Nephron progenitor cell (in vitro differentiated cells): ENCODE data around the gene FLNC.

ENCODE experiments used
- DNase-seq: peaks from one replicate; pipeline ENCODE4 v3.0.0; 2021
- H3K27ac Mint-ChIP-seq: 2 replicates; pipeline ENCODE4 v1.8.0; 2021; ENCODE audit warnings: mild to moderate bottlenecking, moderate library complexity, mixed read lengths
- H3K27me3 Mint-ChIP-seq: 2 replicates; pipeline ENCODE4 v1.8.0; 2021; ENCODE audit warnings: mild to moderate bottlenecking, low read depth, mixed read lengths; ENCODE audit not compliant: poor library complexity
- H3K36me3 Mint-ChIP-seq: 2 replicates; pipeline ENCODE4 v1.8.0; 2021; ENCODE audit warnings: low read depth, mixed read lengths
- H3K4me1 Mint-ChIP-seq: 2 replicates; pipeline ENCODE4 v1.8.0; 2021; ENCODE audit warnings: mixed read lengths
- H3K4me3 Mint-ChIP-seq: 2 replicates; pipeline ENCODE4 v1.8.0; 2021; ENCODE audit warnings: mild to moderate bottlenecking, moderate library complexity, mixed read lengths
- H3K9me3 Mint-ChIP-seq: 2 replicates; pipeline ENCODE4 v1.8.0; 2021; ENCODE audit warnings: mild to moderate bottlenecking, moderate library complexity, mixed read lengths
- TF ChIP-seq, protein P1 (sequence below): fragments of 200-600 bp; sonication (generic); IDR thresholded peaks from 2 replicates; pipeline ENCODE4 v1.5.0; 2021; ENCODE audit warnings: antibody characterized with exemption

The FLNC gene

DNA sequence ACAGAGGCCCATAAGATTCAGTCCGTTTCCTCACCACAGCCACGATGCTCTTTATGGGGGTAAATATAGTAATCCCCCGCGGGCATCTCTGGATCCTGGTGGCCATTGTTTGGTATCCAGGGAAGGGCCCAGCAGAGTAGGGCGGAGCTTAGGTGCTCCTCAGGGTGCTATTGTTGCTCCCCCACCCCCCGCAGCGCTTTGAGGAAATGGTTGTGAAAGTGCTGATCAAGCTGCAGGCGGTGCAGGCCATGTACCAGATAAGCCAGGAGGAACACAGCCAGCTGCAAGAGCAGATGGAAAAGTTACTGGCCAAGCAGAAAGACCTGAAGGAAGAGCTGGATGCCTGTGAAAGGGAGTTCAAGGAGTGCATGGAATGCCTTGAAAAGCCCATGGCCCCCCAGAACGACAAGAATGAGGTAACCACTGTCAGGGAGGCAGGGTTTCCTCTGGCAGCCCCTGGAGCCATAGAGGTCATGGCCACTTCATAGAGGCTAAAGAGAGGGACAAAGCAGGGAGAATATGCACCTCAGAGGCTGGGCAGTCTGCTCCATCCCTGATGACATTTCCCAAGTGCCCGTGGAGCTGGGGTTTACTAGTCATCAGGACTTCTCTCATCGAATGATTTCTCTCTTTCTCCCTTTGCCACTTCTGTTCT, 17.6 kb upstream of the FLNC start:
- Mint-ChIP-seq H3K4me1 (peaks cover 5% of the 10 kb centered on the region), H3K27ac (no peak overlapping the region), H3K9me3 (no peaks in the 10 kb centered on the region), H3K4me3 (no peak overlapping the region), H3K36me3 (peaks cover 28% of the 10 kb centered on the region), H3K27me3 (peaks cover 3% of the 10 kb centered on the region)
- no peak for DNase-seq
- TF ChIP-seq, protein P1, sequence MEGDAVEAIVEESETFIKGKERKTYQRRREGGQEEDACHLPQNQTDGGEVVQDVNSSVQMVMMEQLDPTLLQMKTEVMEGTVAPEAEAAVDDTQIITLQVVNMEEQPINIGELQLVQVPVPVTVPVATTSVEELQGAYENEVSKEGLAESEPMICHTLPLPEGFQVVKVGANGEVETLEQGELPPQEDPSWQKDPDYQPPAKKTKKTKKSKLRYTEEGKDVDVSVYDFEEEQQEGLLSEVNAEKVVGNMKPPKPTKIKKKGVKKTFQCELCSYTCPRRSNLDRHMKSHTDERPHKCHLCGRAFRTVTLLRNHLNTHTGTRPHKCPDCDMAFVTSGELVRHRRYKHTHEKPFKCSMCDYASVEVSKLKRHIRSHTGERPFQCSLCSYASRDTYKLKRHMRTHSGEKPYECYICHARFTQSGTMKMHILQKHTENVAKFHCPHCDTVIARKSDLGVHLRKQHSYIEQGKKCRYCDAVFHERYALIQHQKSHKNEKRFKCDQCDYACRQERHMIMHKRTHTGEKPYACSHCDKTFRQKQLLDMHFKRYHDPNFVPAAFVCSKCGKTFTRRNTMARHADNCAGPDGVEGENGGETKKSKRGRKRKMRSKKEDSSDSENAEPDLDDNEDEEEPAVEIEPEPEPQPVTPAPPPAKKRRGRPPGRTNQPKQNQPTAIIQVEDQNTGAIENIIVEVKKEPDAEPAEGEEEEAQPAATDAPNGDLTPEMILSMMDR, result no peak

DNA sequence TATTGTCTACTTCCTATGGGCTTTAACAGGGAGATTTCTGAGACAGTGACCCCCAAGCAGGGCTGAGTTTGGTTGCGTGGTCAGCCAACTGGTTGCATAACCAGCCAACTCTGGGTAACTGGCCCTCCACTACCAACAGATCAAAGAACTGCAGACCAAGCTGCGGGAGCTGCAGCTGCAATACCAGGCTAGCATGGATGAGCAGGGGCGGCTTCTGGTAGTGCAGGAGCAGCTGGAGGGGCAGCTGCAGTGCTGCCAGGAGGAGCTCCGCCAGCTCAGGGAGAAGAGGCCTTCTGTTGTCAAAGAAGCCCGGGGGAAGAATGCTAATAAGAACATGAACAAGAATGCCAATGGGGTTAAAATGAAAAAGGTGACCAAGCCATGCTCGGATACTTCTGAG, 15.7 kb upstream of the FLNC start:
- no peak for DNase-seq
- TF ChIP-seq, protein P1, result no peak
- peaks cover 3% of the 10 kb centered on the region for H3K27me3 Mint-ChIP-seq

DNA sequence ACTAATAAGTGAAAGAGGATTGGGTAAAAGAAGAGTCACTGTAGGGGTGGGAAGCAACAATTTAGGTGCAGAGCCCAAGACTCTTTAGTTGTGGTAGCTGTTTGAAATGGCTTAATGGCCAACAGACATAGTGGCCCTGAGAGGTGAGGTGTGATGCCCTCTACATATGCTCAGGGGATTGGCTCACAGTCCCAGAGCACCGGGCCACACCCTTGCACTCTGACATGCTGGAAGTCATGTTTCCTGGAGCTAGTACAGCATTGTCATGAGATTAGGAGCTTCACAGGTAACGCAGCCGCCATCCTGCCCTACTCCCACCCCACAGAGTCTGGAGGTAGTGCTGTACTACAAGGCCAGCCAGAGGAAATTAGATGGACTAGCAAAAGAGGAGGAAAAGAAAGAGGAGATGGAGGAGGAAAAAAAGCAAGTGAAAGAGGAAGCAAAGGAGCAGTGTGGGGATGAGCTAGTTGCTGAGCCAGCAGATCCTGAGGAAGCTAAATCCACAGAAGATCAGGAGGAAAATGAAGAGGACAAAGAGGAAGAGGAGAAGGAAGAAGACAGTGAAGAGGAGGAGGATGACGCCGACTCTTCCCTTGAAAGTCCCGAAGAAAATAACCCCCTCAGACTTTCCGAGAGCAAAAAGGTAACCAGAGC, 14.8 kb upstream of the FLNC start:
- Mint-ChIP-seq H3K4me3 (no peak overlapping the region), H3K4me1 (peaks cover 10% of the 10 kb centered on the region), H3K27ac (peak overlapping the region; percentile 42), H3K9me3 (no peaks in the 10 kb centered on the region), H3K36me3 (peaks cover 16% of the 10 kb centered on the region), H3K27me3 (peaks cover 3% of the 10 kb centered on the region)
- no peak for DNase-seq
- TF ChIP-seq, protein P1, result no peak

More for the DNA sequence above, 15.7 kb upstream of the FLNC start:
- no peaks in the 10 kb centered on the region for H3K9me3 Mint-ChIP-seq
- H3K27ac Mint-ChIP-seq, result no peak overlapping the region
- H3K4me3 Mint-ChIP-seq, result no peak overlapping the region
- H3K4me1 Mint-ChIP-seq, result peaks cover 10% of the 10 kb centered on the region
- H3K36me3 Mint-ChIP-seq, result peaks cover 21% of the 10 kb centered on the region

DNA sequence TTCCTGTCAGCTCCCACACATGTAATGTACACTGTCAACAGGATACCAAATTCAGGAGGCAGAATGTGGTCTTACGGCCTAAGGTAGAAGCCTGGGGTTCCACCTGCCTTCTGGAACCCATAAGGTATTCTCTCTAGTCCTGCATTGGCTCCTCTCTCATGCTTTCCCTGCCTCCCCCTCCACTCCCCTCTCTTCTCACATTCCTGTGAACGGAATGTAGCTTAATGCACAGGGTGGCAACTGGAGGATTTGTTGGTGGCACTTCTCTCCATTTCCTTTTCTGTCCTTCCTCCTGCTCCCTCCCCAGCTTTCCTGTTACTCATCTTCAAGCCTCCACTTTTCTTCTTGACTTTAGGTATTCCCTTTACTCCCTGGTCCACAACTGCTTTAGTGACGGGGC, 11.5 kb upstream of the FLNC start:
- TF ChIP-seq, protein P1, result no peak
- Mint-ChIP-seq H3K36me3 (peaks cover 16% of the 10 kb centered on the region), H3K27ac (no peak overlapping the region), H3K9me3 (no peaks in the 10 kb centered on the region), H3K27me3 (peaks cover 3% of the 10 kb centered on the region), H3K4me1 (peaks cover 10% of the 10 kb centered on the region), H3K4me3 (no peak overlapping the region)
- DNase-seq, result no peak

DNA sequence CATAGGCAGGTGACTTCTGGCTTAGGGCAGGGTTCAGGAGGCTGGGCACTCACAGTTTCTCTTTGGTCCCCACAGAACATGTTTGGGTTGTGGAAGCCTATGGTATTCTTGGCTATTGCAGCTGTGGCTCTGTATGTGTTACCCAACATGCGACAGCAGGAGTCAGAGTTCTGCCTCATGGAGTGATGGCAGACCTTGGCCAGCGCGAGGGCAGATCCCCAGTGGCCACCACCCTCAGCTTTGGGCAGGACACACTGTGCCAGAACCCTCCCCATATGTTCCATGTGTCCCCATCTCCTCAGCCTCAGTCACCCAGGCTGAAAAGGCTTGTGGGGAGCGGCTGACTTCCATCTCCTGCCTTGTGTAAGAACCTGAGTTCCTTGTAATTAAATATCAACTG, 8.5 kb upstream of the FLNC start:
- H3K36me3 Mint-ChIP-seq, result no peaks in the 10 kb centered on the region
- H3K4me1 Mint-ChIP-seq, result peaks cover 33% of the 10 kb centered on the region
- H3K27ac Mint-ChIP-seq, result no peak overlapping the region
- no peak for DNase-seq
- no peaks in the 10 kb centered on the region for H3K9me3 Mint-ChIP-seq
- TF ChIP-seq, protein P1, result no peak
- peaks cover 3% of the 10 kb centered on the region for H3K27me3 Mint-ChIP-seq
- H3K4me3 Mint-ChIP-seq, result no peak overlapping the region

DNA sequence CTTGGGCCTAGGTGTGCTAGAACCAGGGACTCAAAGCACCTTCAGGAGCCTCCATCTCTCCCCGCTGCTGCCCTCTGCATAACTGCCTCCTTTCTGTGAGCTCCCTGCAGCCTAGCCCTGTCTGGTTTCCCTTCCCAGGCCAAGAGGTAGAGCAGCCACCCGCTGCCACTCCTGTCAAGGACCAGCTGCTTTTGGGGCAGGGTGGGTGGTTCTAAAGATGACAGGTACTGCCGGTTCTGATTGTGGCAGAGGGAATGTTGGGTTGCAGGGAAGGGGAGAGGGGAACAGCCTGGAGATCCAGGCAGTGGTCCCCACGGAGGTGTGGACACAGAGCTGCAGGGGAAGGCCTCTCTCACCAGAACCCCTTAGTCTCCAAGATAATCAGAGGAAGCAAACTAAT, 3.7 kb upstream of the FLNC start:
- Mint-ChIP-seq H3K4me1 (peaks cover 53% of the 10 kb centered on the region), H3K27me3 (peaks cover 3% of the 10 kb centered on the region), H3K36me3 (no peaks in the 10 kb centered on the region), H3K9me3 (no peaks in the 10 kb centered on the region), H3K27ac (no peak overlapping the region), H3K4me3 (no peak overlapping the region)
- TF ChIP-seq, protein P1, result no peak
- DNase-seq, result no peak
